NT2/D1 (cell line): ENCODE measurements around the gene GABRE.

Experiments
- SUZ12 ChIP-seq: IDR thresholded peaks from 2 replicates; pipeline ENCODE4 v1.6.1; 2011; ENCODE audit not compliant: insufficient read length, insufficient read depth; ENCODE audit errors: extremely low read depth
- ZNF274 ChIP-seq: IDR thresholded peaks from 2 replicates; pipeline ENCODE4 v1.6.1; 2011; ENCODE audit warnings: mild to moderate bottlenecking, low read depth, low read length

GRCh38 chrX:151919610-151920009, 54.9 kb downstream of the GABRE start:
- TF ChIP-seq SUZ12 (no peak), ZNF274 (no peak)
